Neural cell (in vitro differentiated cells): Measurements from ENCODE around the gene SLC25A18. TPM values are rescaled to one million over a fixed set of nuclear protein-coding genes. Genes with fewer than 3 reads are reported as not detected.

Source experiments
- H2AFZ ChIP-seq: fragments of 200-600, 300-800 bp; sonication (generic), shearing (Covaris generic); 2 replicates; pipeline ENCODE4 v1.6.0; 2014; ENCODE audit warnings: low read depth, mild to moderate bottlenecking, antibody characterized with exemption, low read length, moderate library complexity
- H3F3A ChIP-seq: fragments of 200-600 bp; shearing (Covaris generic); 2 replicates; pipeline ENCODE4 v1.6.1; 2016; ENCODE audit warnings: mild to moderate bottlenecking, moderate library complexity, mixed read lengths, antibody characterized with exemption, low read length; ENCODE audit not compliant: insufficient read depth, poor library complexity, severe bottlenecking
- H3K27ac ChIP-seq: fragments of 200-600, 300-800 bp; sonication (generic), shearing (Covaris generic); 2 replicates; pipeline ENCODE4 v1.5.1; 2014; ENCODE audit warnings: mild to moderate bottlenecking, low read length, moderate library complexity
- H3K27me3 ChIP-seq: fragments of 300-800, 200-600 bp; sonication (generic), shearing (Covaris generic); 2 replicates; pipeline ENCODE4 v1.6.0; 2014; ENCODE audit warnings: mild to moderate bottlenecking, low read depth, low read length, moderate library complexity; ENCODE audit not compliant: insufficient read depth
- H3K36me3 ChIP-seq: fragments of 300-800, 200-600 bp; sonication (generic), shearing (Covaris generic); 2 replicates; pipeline ENCODE4 v1.5.1; 2014; ENCODE audit warnings: mild to moderate bottlenecking, antibody characterized with exemption, low read length, moderate library complexity; ENCODE audit not compliant: insufficient read depth
- H3K4me2 ChIP-seq: fragments of 300-800, 200-600 bp; sonication (generic), shearing (Covaris generic); 2 replicates; pipeline ENCODE4 v1.6.0; 2014; ENCODE audit warnings: mild to moderate bottlenecking, low read length
- H3K4me3 ChIP-seq: fragments of 300-800, 200-600 bp; sonication (generic), shearing (Covaris generic); 2 replicates; pipeline ENCODE4 v1.5.1; 2014; ENCODE audit warnings: mild to moderate bottlenecking, low read length, moderate library complexity
- H3K79me2 ChIP-seq: fragments of 200-600 bp; shearing (Covaris generic); replicated peaks from 2 replicates; pipeline ENCODE4 v1.6.0; 2014; ENCODE audit warnings: mild to moderate bottlenecking, low read length, moderate library complexity; ENCODE audit not compliant: insufficient read depth
- H3K9ac ChIP-seq: fragments of 300-800, 200-600 bp; sonication (generic), shearing (Covaris generic); 2 replicates; pipeline ENCODE4 v1.6.1; 2016; ENCODE audit warnings: mild to moderate bottlenecking, low read length, mixed read lengths
- H3K9me2 ChIP-seq: fragments of 200-600 bp; shearing (Covaris generic); 2 replicates; pipeline ENCODE4 v1.6.1; 2016; ENCODE audit warnings: mild to moderate bottlenecking, low read length, mixed read lengths; ENCODE audit not compliant: insufficient read depth
- H3K9me3 ChIP-seq: fragments of 200-600, 300-800 bp; sonication (generic), shearing (Covaris generic); 2 replicates; pipeline ENCODE4 v1.6.1; 2016; ENCODE audit warnings: mild to moderate bottlenecking, mixed run types, low read length, moderate library complexity, mixed read lengths
- H4K20me1 ChIP-seq: fragments of 200-600 bp; shearing (Covaris generic); 2 replicates; pipeline ENCODE4 v1.6.1; 2016; ENCODE audit warnings: mild to moderate bottlenecking, mixed run types; ENCODE audit not compliant: insufficient read depth
- CTCF ChIP-seq: fragments of 450-650 bp; IDR thresholded peaks from 2 replicates; pipeline ENCODE4 v1.5.1; 2014; ENCODE audit warnings: antibody characterized with exemption, mild to moderate bottlenecking, moderate library complexity; ENCODE audit not compliant: poor library complexity, severe bottlenecking
- EP300 ChIP-seq: fragments of 450-650 bp; conservative IDR thresholded peaks from 2 replicates; pipeline ENCODE4 v1.6.1; 2014; ENCODE audit warnings: antibody characterized with exemption, mild to moderate bottlenecking, moderate library complexity; ENCODE audit not compliant: poor library complexity, severe bottlenecking
- EZH2 ChIP-seq: fragments of 200-600, 300-800 bp; shearing (Covaris generic), sonication (generic); IDR thresholded peaks from 2 replicates; pipeline ENCODE4 v1.6.1; 2014; ENCODE audit warnings: antibody characterized with exemption, low read length, borderline replicate concordance, mild to moderate bottlenecking; ENCODE audit not compliant: insufficient read depth, poor library complexity, severe bottlenecking
- MXI1 ChIP-seq: fragments of 450-650 bp; conservative IDR thresholded peaks from 2 replicates; pipeline ENCODE4 v1.6.1; 2014; ENCODE audit warnings: antibody characterized with exemption, mild to moderate bottlenecking; ENCODE audit not compliant: poor library complexity, severe bottlenecking
- POLR2AphosphoS5 ChIP-seq: IDR thresholded peaks from 2 replicates; pipeline ENCODE4 v1.6.1; 2012
- REST ChIP-seq: IDR thresholded peaks from 2 replicates; pipeline ENCODE4 v1.6.1; 2012; ENCODE audit warnings: borderline replicate concordance
- SMC3 ChIP-seq: fragments of 450-650 bp; conservative IDR thresholded peaks from 2 replicates; pipeline ENCODE4 v1.6.1; 2014; ENCODE audit warnings: antibody characterized with exemption, mild to moderate bottlenecking, moderate library complexity; ENCODE audit not compliant: poor library complexity
- polyA plus RNA-seq: library from polyadenylated mRNA; depleted of rRNA; stranded (reverse); fragments of >200 nt; gene quantifications from 2 replicates; pipeline ENCODE4 v1.2.3, GENCODE V29; 2014

SLC25A18 gene
- polyA plus RNA-seq, 1 donor from 2014 or later: 0.28 TPM

GRCh38 chr22:17628406-17629172 is 65.3 kb downstream of the SLC25A18 start, which contains the start of gene ATP6V1E1:
TSS of gene ATP6V1E1 (minus strand) at chr22:17628749. CDS start at chr22:17628635, 114 bp downstream.
- Histone ChIP-seq H4K20me1 (no peaks in the 10 kb centered on the region), H3K9me3 (no peaks in the 10 kb centered on the region)
- peak; percentile 13 for TF ChIP-seq EP300
- TF ChIP-seq REST: peak; percentile 55
- TF ChIP-seq CTCF: no peak
- peak; percentile 92 for TF ChIP-seq POLR2AphosphoS5
- TF ChIP-seq MXI1: peak; percentile 75

GRCh38 chr22:17629173-17629489 is 65.8 kb downstream of the SLC25A18 start:
- peak overlapping the region; percentile 83 for H3K4me3 ChIP-seq
- no peaks in the 10 kb centered on the region for H3K9me3 ChIP-seq
- H3K36me3 ChIP-seq: no peaks in the 10 kb centered on the region
- peaks cover 26% of the 10 kb centered on the region for H3K79me2 ChIP-seq
- peaks cover 3% of the 10 kb centered on the region for H3F3A ChIP-seq
- H3K27me3 ChIP-seq: no peaks in the 10 kb centered on the region
- no peaks in the 10 kb centered on the region for H3K9me2 ChIP-seq
- H3K27ac ChIP-seq: peak overlapping the region; percentile 88
- peak overlapping the region; percentile 94 for H3K9ac ChIP-seq
- no peaks in the 10 kb centered on the region for H4K20me1 ChIP-seq
- peak overlapping the region; percentile 80 for H2AFZ ChIP-seq
- TF ChIP-seq SMC3: no peak
- TF ChIP-seq POLR2AphosphoS5: no peak
- TF ChIP-seq REST: no peak
- TF ChIP-seq EZH2: no peak
- no peak for TF ChIP-seq EP300
- TF ChIP-seq CTCF: no peak
- H3K4me2 ChIP-seq: peak overlapping the region; percentile 76

More at GRCh38 chr22:17628406-17629172, 65.3 kb downstream of the SLC25A18 start, which contains the start of gene ATP6V1E1:
- no peaks in the 10 kb centered on the region for H3K9me2 ChIP-seq
- peak within 1 kb of the TSS; percentile 94 for H3K9ac ChIP-seq
- H3F3A ChIP-seq: peaks cover 3% of the 10 kb centered on the region
- peak within 1 kb of the TSS; percentile 80 for H2AFZ ChIP-seq
- H3K27me3 ChIP-seq: no peaks in the 10 kb centered on the region
- peak within 1 kb of the TSS; percentile 76 for H3K4me2 ChIP-seq
- peaks cover 31% of the 10 kb centered on the region for H3K79me2 ChIP-seq
- peak within 1 kb of the TSS; percentile 83 for H3K4me3 ChIP-seq
- H3K27ac ChIP-seq: peak within 1 kb of the TSS; percentile 88
- no peaks in the 10 kb centered on the region for H3K36me3 ChIP-seq
